H54 (cell line): ENCODE measurements around the gene SPATA32.

Source experiments
- DNase-seq: peaks from one replicate; pipeline ENCODE4 v3.0.0; 2011; ENCODE audit warnings: low spot score, mixed read lengths; ENCODE audit not compliant: insufficient read length
- FAIRE-seq: peaks from 3 replicates; lab custom pipeline; 2011; peaks lifted over from hg19 to GRCh38; lab: Jason Lieb, UNC
- POLR2A ChIP-seq: IDR thresholded peaks from 2 replicates; pipeline ENCODE4 v1.6.1; 2011; ENCODE audit warnings: low read depth, mild to moderate bottlenecking, low read length

Gene SPATA32

DNA sequence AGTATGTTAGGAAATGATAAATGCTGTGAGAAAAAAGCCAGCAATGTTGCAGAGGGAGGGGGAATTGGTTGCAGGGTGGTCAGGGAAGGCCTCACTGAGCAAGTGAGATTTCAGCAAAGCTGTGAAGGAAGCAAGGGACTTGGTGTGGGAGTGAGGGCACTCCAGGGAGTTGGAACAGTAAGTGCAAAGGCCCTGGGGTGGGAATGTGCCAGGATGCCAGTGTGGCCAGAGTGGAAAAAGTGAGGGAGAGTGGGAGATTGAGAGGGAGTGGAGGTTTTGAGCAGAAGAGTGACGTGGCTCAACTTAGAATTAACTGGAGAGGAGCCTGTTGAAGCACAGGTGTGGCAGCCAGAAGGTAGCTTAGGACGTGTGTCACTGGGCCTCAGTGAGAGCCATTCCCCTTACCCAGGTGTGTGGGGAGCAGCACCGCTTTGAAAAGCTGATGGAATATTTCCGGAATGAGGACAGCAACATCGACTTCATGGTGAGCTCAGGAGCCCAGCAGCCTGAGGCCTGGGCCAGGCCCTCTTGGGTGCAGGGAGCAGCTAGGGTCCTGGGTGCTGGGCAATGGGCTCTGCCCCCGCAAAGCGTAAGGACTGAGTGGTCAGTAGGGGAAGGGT, 23.6 kb downstream of the SPATA32 start:
- DNase-seq (no peak), FAIRE-seq (no peak)
- no peak for TF ChIP-seq POLR2A

DNA sequence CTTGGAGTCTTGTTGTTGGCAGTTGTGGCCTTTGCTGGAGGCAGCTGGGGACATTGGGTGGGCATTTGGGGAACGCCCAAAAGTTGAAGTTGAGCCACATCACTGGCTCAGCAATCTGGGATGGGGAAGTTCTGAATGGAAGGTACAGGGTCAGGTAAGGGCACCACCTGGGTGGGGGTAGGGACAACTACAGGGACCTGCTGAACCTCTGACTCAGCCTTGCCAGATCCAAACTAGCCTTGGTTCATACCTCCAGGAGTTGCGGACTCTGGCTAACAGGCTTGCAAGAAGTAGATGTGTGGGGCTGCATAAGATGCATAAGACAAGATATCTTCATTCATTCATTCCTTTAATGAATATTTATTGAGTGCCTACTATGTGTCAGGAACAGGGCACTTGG, 24.2 kb downstream of the SPATA32 start:
- DNase-seq, result no peak
- no peak for FAIRE-seq
- no peak for TF ChIP-seq POLR2A

DNA sequence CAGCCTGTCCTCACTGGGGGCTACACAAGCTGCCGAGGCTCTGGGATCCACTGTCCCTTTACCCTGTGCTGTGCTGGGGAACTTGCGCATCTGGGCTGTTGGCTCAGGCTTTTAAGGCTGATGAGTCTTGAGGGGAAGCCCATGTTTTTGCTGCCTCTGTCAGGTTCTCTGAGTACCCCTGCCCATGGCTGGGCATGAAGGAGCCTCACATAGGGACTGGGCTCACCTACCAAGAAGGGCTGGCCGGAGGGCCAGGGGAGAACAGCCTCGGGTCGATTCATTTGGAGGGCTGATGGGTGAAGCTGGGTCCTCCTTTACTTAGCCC, 25.6 kb downstream of the SPATA32 start:
- no peak for TF ChIP-seq POLR2A
- FAIRE-seq (no peak), DNase-seq (no peak)

DNA sequence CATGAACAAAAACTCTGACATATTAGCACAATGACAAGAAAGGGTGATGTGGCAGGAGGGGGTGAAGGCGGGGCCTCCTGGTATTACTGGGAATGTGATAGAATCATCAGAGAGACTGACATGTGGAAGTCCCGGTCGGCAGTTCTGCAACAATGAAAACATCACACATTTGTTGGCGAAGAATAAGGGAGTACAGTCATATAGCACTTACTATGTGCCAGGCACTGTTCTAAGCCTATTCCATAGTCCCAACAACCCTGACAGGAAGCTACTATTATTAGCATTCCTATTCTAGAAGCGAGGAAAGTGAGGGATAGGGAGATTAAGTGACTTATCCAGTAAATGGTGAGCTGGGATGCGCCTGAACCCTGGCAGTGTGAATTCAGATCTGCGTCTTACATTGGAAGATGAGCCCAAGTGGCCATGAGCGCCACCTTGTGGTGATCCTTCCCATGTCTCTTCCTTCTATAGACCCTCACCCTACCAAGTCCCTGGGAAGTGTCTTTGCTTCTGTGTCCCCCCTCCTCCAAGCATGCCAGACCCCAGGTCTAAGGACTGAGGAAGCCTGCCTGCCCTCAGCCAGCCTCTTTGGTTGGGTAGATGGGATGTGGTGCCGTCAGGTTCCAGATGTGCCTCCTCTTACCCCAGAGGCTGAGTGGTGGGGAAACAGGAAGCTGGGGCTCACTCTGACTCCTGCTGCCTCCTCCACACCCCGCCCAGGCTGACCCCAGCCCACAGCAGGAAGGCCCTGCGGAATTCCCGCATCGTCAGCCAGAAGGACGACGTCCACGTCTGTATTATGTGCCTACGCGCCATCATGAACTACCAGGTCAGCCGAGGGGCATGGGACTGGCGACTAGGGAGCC, 26.2 kb downstream of the SPATA32 start:
- peak; percentile 30 for FAIRE-seq
- TF ChIP-seq POLR2A, result no peak
- no peak for DNase-seq

DNA sequence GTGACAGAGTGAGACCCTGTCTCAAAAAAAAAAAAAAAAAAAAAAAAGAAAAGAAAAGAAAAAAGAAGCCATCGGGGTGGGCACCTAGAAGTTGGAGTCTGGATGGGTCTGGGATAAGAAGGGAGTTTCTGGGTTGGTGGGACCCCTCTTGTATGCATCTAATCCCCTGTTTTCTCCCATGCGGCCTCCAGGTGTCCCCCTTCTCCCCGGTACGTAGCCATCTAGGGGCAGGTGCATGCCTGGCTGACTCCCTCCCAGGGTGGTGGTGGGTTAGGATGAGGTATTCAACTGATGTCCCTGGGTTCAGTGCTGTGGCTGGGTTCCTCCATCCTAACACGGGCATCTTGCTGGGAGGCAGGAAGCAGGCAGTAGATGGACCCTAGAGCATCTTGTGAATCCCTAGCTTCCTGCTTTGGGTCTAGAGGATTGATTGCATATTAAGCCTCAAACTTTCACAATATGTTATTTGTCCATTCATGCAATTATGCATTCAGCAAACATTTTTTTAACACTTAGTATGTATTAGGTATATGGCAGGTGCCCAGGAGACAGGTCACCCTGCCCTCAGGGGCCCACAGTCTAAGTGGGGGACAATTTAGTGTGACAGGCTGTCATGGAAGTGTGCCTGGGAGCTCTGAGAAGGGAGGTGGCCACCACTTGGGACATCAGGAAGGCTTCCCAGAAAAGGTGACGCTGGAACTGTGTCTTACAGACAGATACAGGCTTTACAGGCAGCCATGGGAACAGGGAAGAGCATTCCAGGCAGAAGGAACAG, 27.1 kb downstream of the SPATA32 start:
- FAIRE-seq, result no peak
- no peak for TF ChIP-seq POLR2A
- no peak for DNase-seq

DNA sequence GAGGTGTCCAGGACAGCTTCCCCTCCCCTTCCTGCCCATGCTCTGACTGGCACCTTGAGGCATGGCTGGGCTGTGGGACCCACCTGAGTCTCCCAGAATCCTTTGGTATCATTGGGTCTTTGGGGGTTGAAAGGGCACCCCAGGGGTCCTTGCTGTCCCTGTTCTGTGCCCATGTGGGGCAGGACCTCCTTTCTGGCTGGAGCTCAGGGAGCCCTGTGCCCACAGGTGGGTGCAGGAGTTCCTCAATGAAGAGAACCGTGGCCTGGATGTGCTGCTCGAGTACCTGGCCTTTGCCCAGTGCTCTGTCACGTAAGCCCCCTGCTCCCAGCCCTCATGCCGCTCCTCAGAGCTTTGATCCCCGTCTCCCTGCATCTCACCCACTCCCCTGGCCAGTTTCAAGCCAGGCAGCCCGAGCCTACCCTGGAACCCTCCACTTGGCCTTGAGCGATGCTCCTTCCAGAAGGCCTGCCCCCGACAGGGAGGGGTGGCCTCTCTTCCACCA, 28.4 kb downstream of the SPATA32 start:
- no peak for FAIRE-seq
- no peak for DNase-seq
- no peak for TF ChIP-seq POLR2A

DNA sequence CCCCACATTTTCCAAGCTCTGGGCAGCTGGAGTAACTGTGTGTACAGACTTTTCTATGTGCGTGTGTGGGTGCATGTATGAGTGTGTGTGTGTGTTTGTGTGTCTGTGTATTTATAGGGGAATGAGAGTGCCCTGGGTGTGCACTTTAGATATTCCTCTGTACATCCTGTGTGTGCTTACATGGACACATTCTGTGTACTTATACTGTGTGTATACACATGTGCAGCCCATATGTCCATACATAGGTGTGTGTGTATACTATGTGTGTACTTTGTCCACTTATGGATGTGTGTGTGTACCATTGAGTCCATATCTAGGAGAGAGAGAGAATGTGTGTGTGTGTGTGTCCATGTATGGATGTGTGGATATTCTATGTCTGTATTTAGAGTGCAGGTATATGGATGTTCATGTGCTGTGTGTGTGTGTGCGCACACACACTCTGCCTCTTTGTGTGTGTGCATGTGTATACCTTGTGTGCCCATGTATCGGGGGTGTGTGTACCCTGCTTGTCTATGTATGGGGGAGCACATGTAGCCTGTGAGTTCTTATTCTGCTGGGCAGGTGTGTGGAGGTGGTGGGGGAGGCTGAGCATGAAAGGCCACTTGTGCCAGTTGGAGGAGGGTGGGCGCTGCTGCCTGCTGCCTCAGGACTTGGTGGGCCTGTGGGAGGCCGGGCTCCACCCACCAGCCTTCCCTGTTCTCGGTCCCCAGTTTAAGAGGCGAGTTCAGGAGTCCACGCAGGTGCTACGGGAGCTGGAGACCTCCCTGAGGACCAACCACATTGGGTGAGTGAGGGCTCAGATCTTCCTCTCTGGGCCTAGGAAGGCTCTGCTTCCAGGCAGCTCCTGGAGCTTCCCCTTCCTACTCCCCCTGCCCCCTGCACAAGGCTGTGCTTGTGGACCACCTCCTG, 29.1 kb downstream of the SPATA32 start:
- TF ChIP-seq POLR2A, result no peak
- DNase-seq (no peak), FAIRE-seq (no peak)

DNA sequence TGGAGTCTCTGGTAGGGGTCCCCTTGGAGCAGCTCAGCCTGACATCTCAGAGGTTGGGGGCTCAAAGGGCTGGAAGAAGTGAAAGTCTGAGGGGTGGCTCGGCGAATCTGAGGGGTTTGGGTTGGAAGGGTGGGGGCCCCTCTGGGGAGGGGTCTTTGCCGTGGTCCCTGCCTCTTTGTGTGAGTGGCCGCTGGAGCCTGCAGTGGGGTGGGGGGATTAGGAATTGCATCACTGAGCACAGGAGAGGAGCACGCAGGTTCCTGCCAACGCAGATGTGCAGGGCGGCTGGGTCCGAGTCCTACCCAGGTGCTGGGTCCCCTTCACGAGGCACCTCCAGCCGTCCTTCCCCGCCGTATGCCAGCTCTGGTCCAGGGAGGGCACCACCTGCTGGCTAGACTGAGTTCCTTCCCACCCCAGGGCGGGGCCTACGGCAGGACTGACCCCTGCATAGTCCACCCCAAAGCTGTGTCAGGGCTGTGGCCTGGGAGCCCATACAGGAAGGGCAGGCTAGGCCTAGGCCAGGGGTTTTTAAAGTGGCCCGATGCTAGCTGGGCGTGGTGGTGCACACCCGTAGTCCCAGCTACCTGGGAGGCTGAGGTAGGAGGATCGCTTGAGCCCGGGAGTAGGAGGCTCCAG, 30.3 kb downstream of the SPATA32 start:
- no peak for FAIRE-seq
- no peak for TF ChIP-seq POLR2A
- DNase-seq, result no peak

DNA sequence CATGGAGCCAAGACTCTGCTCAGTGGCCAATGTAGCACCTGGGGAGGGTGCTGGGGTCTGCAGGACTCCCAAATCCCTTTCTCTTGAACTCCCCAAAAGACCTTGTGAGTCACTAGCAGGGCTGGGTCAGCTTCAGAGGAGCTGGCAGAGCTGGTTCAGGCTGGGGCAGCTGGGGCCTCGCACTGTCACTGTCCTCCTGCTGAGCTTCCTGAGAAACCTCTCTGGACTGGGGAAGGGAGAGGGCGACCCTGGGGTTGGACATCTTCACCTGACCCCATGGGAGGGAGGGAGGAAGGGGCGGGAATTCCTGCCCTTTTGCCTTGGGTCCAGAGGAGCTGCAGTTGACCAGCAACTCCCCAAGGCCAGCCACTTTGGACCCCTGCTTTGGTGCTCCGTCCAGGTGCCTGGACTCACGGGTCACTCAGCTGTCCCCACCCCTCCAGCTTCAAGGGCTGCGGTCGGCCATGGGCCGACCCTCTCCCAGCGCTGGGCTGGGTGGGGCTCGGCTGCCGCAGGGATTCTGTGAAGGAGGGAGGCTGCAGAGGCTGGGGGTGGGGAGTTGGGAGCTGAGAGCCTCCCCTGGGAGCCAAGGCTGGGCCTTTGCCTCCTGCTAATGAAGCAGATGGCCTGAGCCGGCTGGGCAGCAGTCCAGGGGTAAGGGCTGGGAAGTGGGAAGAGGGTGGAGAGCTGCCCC, 31.0 kb downstream of the SPATA32 start:
- FAIRE-seq (no peak), DNase-seq (no peak)

DNA sequence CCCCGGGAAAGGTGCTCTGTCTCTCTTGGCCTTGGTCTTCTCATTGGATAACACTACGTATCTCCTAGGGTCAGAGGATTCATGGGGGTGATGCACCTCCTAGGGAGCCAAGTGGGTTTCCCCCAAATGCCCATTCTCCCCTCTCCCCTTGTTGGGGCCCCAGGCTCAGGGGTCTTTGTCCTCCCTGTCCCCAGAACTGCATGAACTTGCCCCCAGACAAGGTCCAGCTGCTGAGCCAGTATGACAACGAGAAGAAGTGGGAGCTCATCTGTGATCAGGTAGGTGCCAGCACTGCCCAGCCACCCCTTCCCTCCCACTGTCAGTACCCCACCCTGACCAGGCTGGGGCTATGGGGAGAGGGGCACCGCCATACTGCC, 31.5 kb downstream of the SPATA32 start:
- FAIRE-seq (no peak), DNase-seq (no peak)
- no peak for TF ChIP-seq POLR2A

More for the DNA sequence above, 31.0 kb downstream of the SPATA32 start:
- no peak for TF ChIP-seq POLR2A

DNA sequence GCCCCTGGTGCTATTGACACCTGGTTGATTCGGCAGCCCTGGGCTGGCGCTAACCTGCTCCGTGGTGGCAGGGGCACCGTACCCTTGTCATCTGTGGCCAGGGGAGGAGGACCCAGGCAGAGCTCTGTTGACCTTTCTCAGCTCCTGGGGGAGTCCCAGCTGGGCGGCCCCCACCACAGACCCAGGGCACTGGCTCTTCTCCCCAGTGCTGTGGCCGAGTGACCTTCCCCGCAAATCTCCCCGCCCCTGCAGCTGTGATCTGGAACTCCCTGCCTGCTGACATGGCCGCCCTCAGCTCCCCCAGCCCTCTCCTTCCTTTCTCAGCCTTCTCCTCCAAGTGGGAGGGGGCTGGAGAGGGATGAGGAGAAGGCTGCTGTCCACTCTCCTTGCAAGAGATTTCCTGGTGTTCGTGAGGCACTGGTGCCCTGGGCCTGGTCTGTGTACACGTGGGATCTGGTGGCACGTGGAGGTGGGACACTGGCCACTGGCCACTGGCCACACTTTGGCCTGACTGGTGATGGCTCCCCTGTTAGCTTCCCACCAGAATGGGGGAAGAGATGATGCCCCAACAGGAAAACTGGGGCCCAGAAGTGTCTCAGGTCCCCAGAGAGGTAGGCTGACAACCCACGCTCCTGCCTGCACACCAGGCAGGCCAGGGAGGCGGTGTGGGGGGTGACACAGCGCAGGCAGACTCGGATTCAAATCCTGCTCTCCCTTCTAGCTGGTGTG, 32.0 kb downstream of the SPATA32 start:
- no peak for TF ChIP-seq POLR2A
- FAIRE-seq (no peak), DNase-seq (no peak)
